Activated CD4-positive, alpha-beta memory T cell treated with anti-CD3 and anti-CD28 coated beads, Interleukin-2, amount 10 ng/mL, durations not matched to agents 7 days and 5 days (primary cell): ENCODE measurements around the gene SWSAP1. TPM values are rescaled to one million over a fixed set of nuclear protein-coding genes. Genes with fewer than 3 reads are reported as not detected.
"Not testable (repeated sequence)": the region's sequence is repeated elsewhere in the genome, so short reads cannot be mapped to it uniquely, and the experiment has no call there.

ENCODE experiments used
- CTCF ChIA-PET: fragments of 350-600 bp; sonication (Branson Sonifier 250); formaldehyde crosslinking; loops from one replicate; lab custom pipeline; 2021; ENCODE audit warnings: antibody characterized with exemption, inconsistent platforms; lab: Charles Lee
- POLR2A ChIA-PET: fragments of 350-600 bp; sonication (Branson Sonifier 250); formaldehyde crosslinking; loops from one replicate; lab custom pipeline; 2021; ENCODE audit warnings: antibody characterized with exemption; lab: Charles Lee
- DNase-seq: peaks from one replicate; pipeline ENCODE4 v3.0.0-alpha.2; 2020
- H3K27ac Mint-ChIP-seq: one replicate; pipeline ENCODE4 v1.8.0; 2021; ENCODE audit warnings: mild to moderate bottlenecking, mixed read lengths
- H3K27me3 Mint-ChIP-seq: one replicate; pipeline ENCODE4 v1.8.0; 2021; ENCODE audit warnings: mixed read lengths
- H3K36me3 Mint-ChIP-seq: one replicate; pipeline ENCODE4 v1.8.0; 2021; ENCODE audit warnings: low read depth, mixed read lengths
- H3K4me1 Mint-ChIP-seq: one replicate; pipeline ENCODE4 v1.8.0; 2021; ENCODE audit warnings: mixed read lengths
- H3K4me3 Mint-ChIP-seq: one replicate; pipeline ENCODE4 v1.8.0; 2021; ENCODE audit warnings: mild to moderate bottlenecking, mixed read lengths
- H3K9me3 Mint-ChIP-seq: one replicate; pipeline ENCODE4 v1.8.0; 2021; ENCODE audit warnings: mixed read lengths
- total RNA-seq, 2 experiments: library from RNA; stranded (reverse); gene quantifications; one replicate each; pipeline ENCODE4 v1.2.3, GENCODE V29; 2021

The SWSAP1 gene, protein sequence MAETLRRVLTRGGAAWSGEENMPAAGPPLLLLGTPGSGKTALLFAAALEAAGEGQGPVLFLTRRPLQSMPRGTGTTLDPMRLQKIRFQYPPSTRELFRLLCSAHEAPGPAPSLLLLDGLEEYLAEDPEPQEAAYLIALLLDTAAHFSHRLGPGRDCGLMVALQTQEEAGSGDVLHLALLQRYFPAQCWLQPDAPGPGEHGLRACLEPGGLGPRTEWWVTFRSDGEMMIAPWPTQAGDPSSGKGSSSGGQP
- 1 to 10 TPM; 2.6 to 2.9 TPM for total RNA-seq

DNA sequence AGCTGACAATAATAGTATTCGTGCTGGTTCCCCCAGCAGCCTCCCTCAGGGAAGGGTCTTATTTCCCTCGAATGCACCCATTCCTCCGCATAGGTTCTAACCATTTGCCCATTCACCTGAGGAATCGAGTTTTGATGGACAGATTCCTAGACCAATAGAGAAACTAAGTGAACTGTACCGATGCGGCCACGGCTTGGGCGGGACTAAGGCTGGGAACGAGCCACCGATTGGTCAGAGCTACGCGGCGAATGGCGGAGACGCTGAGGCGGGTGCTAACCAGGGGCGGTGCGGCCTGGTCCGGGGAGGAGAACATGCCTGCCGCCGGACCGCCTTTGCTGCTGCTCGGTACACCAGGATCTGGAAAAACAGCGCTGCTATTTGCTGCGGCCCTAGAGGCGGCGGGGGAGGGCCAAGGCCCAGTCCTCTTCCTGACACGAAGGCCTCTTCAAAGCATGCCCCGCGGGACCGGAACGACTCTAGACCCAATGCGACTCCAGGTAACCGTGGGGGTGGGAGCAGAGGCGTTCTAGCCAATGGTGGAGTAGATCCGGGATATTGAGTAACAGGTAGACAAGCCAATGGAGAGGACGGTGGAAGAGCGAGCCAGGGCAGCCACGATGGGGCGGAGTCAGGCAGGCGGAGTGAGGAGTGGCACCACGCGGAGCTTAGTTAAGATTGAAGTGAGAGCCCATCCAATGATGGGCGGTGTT, at the start of gene SWSAP1:
Gene SWSAP1 (plus strand): TSS at position 234 of the 710 bp plus-strand sequence. CDS start 15 bp downstream, at position 249.
- Mint-ChIP-seq H3K4me3 (no peak within 1 kb of the TSS), H3K36me3 (peaks cover 25% of the 10 kb centered on the region), H3K9me3 (no peaks in the 10 kb centered on the region), H3K4me1 (peaks cover 30% of the 10 kb centered on the region), H3K27ac (no peak within 1 kb of the TSS), H3K27me3 (no peaks in the 10 kb centered on the region)
- CTCF ChIA-PET, result interaction anchor here (0.5 to 2.2 kb wide), 16 partner anchors 9 to 730 kb away, joined by 3 to 13 read pairs (median 4); partner anchors contain the start of genes CCDC159, ECSIT, ELOF1 and EPOR
- peak; percentile 97 for DNase-seq
- POLR2A ChIA-PET, result interaction anchor here (0.5 to 3.0 kb wide), 23 partner anchors 9 to 1236 kb away, joined by 3 to 15 read pairs (median 4); partner anchors contain the start of genes CCDC159, ECSIT, EPOR and LDLR

DNA sequence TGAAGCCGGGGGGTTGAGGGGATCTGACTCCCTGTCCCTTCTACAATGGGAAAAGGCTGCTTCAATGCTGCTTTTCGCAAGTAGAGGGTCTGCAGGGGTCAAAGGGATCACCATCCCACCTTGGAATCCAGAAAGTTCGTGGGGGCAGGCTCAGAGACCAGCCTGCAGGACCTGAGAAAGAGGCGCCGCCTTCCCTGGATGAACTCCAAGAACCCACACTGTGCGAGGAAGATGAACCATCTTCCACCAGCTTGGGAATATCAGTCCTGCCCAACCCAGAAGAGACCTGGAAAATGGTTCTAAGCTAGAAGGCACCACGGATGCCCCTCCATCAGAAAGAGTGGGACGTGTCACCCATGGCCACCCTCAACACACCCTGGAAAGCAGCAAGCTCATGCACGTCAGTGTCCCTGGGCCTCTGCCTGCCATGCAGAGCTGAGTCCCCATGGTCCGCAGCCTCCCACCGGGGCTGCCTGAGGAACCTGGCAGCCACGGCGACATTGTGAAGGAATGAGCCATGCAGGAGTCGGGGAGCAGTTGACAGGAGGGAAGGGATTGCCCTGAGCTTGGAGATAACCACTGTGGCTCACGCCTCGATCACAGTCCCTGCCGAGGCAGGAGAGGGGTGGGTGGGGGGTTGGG, 49.6 kb upstream of the SWSAP1 start:
- peaks cover 5% of the 10 kb centered on the region for H3K27me3 Mint-ChIP-seq
- H3K9me3 Mint-ChIP-seq, result no peaks in the 10 kb centered on the region
- CTCF ChIA-PET, result interaction anchor here (0.6 to 1.6 kb wide), 2 partner anchors 56 to 426 kb away, joined by 5 to 8 read pairs; no protein-coding TSS in a partner anchor
- peaks cover 6% of the 10 kb centered on the region for H3K36me3 Mint-ChIP-seq
- H3K27ac Mint-ChIP-seq, result peak overlapping the region; percentile 92
- POLR2A ChIA-PET, result interaction anchor here (0.7 to 2.6 kb wide), 6 partner anchors 12 to 170 kb away, joined by 3 to 9 read pairs (median 4); partner anchors contain the start of genes CCDC159, RAB3D, SPC24 and TMEM205
- DNase-seq, result no peak
- H3K4me3 Mint-ChIP-seq, result no peak overlapping the region
- peaks cover 23% of the 10 kb centered on the region for H3K4me1 Mint-ChIP-seq

DNA sequence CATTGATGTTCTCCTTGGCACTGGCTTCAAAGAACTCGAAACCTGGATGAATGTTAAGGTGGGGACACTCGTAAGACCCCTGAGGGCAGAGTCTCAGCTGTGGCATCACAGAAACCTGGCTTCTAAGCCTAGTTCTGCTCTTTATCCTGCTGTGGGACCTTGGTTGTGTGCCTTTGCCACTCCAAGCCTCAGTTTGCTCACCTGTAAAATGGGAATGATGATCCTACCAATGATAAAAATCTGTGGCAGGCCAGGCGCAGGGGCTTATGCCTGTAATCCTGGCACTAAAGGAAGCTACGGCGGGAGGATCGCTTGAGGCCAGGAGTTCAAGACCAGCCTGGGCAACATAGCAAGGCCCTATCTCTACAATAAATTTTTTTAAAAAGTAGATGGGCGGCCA, 48.9 kb upstream of the SWSAP1 start:
- POLR2A ChIA-PET, result interaction anchor here (1.3 to 1.7 kb wide), 2 partner anchors 56 to 170 kb away, joined by 4 to 9 read pairs; partner anchors contain the start of gene SPC24
- DNase-seq, result no peak
- Mint-ChIP-seq H3K36me3 (peaks cover 6% of the 10 kb centered on the region), H3K4me3 (no peak overlapping the region), H3K27me3 (peaks cover 5% of the 10 kb centered on the region), H3K27ac (no peak overlapping the region), H3K4me1 (peaks cover 23% of the 10 kb centered on the region), H3K9me3 (no peaks in the 10 kb centered on the region)
- CTCF ChIA-PET, result interaction anchor here (1.6 kb wide), 1 partner anchor 56 kb away, joined by 8 read pairs; no protein-coding TSS in a partner anchor

DNA sequence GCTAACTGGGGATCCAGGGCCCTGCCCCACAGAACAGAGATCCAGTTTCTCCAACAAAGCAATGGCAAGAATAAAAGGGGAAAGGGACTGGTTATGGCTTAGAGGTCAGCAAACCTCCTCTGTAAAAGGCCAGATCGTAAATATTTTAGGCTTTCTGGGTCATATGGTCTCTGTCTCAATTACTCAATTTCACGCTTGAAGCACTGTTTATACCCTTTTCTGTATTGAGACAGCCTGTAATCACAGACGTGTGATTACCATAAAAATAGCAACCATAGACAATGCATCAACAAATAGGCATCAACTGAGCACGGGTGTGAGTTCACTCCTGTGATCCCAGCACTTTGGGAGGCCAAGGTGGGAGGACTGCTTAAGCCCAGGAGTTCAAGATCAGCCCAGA, 44.3 kb upstream of the SWSAP1 start:
- no peaks in the 10 kb centered on the region for H3K9me3 Mint-ChIP-seq
- ChIA-PET POLR2A (no interaction called here), CTCF (no interaction called here)
- no peak overlapping the region for H3K27ac Mint-ChIP-seq
- H3K36me3 Mint-ChIP-seq, result peaks cover 6% of the 10 kb centered on the region
- H3K27me3 Mint-ChIP-seq, result no peaks in the 10 kb centered on the region
- H3K4me3 Mint-ChIP-seq, result no peak overlapping the region
- H3K4me1 Mint-ChIP-seq, result peaks cover 3% of the 10 kb centered on the region
- no peak for DNase-seq

DNA sequence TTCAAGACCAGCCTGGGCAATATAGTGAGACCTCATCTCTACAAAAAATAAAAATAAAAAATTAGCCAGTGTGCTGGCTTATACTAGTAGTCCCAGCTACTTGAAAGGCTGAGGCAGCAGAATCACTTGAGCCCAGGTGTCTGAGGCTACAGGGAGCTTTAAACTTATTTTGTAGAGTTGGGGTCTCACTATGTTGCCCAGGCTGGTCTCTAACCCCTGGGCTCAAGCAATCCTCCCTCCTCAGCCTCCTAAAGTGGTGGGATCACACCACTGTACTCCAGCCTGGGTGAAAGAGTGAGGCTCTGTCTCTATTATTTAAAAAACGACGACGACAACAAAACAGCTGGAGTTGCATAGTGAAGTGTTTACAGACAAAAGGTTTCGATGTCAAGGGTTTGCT, 43.0 kb upstream of the SWSAP1 start:
- H3K27ac Mint-ChIP-seq, result no peak overlapping the region
- H3K4me3 Mint-ChIP-seq, result no peak overlapping the region
- POLR2A ChIA-PET, result no interaction called here
- CTCF ChIA-PET, result interaction anchor here (0.9 kb wide), 1 partner anchor 151 kb away, joined by 3 read pairs; no protein-coding TSS in a partner anchor
- peaks cover 14% of the 10 kb centered on the region for H3K36me3 Mint-ChIP-seq
- no peak for DNase-seq
- H3K9me3 Mint-ChIP-seq, result no peaks in the 10 kb centered on the region
- H3K27me3 Mint-ChIP-seq, result no peaks in the 10 kb centered on the region
- no peaks in the 10 kb centered on the region for H3K4me1 Mint-ChIP-seq

DNA sequence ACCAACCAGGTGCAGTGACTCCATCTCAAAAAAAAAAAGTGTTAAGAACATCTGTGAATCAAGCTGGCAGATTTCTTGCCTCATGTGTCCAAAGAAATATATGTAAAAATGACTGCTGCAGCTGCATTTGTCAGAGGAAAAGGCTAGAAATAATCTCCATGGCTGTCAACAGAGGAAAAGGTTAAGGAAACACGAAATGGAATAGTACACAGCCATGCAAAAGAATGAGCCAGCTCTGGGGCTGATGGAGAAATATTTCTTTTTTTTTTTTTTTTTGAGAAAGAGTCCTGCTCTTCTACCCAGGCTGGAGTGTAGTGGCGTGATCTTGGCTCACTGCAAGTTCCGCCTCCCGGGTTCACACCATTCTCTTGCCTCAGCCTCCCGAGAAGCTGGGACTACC, 41.6 kb upstream of the SWSAP1 start:
- H3K27me3 Mint-ChIP-seq, result no peaks in the 10 kb centered on the region
- no peak overlapping the region for H3K27ac Mint-ChIP-seq
- ChIA-PET CTCF (interaction anchor here (0.9 to 1.0 kb wide), 2 partner anchors 8 to 9 kb away, joined by 3 to 4 read pairs; no protein-coding TSS in a partner anchor), POLR2A (no interaction called here)
- no peak overlapping the region for H3K4me3 Mint-ChIP-seq
- peaks cover 15% of the 10 kb centered on the region for H3K36me3 Mint-ChIP-seq
- H3K4me1 Mint-ChIP-seq, result peaks cover 11% of the 10 kb centered on the region
- no peak for DNase-seq
- H3K9me3 Mint-ChIP-seq, result no peaks in the 10 kb centered on the region

DNA sequence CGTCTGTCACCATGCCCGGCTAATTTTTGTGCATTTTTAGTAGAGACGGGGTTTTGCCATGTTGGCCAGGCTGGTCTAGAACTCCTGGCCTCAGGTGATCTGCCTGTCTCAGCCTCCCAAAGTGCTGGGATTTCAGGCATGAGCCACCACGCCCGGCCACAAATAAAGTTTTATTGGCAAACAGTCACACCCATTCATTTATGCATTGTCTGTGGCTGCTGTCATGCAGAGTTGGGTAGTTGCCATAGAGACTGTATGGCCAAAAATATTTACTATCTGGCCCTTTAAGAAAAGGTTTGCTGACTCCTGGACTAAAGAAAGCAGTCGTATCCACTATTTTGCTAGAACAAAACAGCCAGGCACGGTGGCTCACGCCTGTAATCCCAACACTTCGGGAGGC, 40.6 kb upstream of the SWSAP1 start:
- DNase-seq, H3K9me3 Mint-ChIP-seq, H3K27ac Mint-ChIP-seq, H3K4me3 Mint-ChIP-seq, H3K27me3 Mint-ChIP-seq, POLR2A ChIA-PET: not testable (repeated sequence)
- peaks cover 19% of the 10 kb centered on the region for H3K4me1 Mint-ChIP-seq
- peaks cover 15% of the 10 kb centered on the region for H3K36me3 Mint-ChIP-seq
- CTCF ChIA-PET, result interaction anchor here (1.0 kb wide), 1 partner anchor 10 kb away, joined by 3 read pairs; no protein-coding TSS in a partner anchor

DNA sequence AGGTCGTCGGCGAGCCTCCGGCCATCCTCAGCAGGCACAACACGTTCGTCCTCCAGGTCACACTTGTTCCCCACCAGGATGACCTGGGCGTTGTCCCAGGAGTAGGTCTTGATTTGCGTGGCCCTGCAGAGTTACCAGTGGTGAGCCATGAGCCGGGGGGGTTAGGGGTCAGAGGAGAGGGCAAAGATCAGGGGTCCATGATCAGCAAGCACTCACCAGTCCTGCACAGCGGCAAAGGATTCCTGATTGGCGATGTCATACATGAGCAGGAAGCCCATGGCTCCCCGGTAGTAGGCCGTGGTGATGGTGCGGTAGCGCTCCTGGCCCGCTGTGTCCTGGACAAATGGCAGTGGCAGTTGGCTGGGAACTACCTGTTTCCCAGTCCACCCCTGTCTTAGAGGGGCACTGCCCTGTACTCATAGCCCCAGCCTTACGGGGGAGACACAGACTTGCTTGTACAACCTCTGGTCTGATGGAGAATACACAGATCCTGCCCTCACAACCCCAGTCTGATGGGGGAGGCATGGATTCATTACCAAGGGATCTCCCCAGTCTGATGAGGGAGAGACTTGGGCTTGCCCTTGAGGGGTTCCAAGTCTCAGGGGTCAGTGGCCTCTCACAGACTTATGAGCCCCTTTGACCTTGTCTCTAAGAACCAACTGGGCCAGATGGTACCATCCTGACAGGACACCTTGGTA, 38.9 kb upstream of the SWSAP1 start:
- DNase-seq, result no peak
- Mint-ChIP-seq H3K4me1 (peaks cover 25% of the 10 kb centered on the region), H3K9me3 (no peaks in the 10 kb centered on the region), H3K27me3 (no peaks in the 10 kb centered on the region), H3K36me3 (peaks cover 15% of the 10 kb centered on the region), H3K27ac (no peak overlapping the region), H3K4me3 (no peak overlapping the region)
- ChIA-PET POLR2A (interaction anchor here (0.6 kb wide), 1 partner anchor 54 kb away, joined by 3 read pairs; no protein-coding TSS in a partner anchor), CTCF (no interaction called here)

DNA sequence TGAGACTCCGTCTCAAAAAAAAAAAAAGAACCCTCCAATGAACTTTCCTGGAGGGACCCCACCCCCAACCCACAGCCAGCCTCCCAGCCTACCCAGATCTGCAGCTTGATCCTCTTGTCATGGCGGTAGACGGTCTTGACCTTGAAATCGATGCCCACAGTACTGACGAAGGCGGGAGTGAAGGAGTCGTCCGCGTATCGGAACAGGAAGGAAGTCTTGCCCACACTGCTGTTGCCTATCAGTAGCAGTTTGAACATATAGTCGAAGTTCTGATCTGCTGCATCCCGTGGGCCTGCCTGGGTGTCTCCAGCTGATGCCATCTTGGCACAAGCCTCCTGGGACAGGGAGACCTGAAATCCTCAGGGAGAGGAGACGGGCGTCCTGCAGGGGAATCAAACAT, 37.4 kb upstream of the SWSAP1 start:
- no peaks in the 10 kb centered on the region for H3K27me3 Mint-ChIP-seq
- H3K4me3 Mint-ChIP-seq, result peak overlapping the region; percentile 16
- POLR2A ChIA-PET, result interaction anchor here (0.5 to 2.2 kb wide), 3 partner anchors 13 to 44 kb away, joined by 3 to 6 read pairs (median 4); no protein-coding TSS in a partner anchor

DNA sequence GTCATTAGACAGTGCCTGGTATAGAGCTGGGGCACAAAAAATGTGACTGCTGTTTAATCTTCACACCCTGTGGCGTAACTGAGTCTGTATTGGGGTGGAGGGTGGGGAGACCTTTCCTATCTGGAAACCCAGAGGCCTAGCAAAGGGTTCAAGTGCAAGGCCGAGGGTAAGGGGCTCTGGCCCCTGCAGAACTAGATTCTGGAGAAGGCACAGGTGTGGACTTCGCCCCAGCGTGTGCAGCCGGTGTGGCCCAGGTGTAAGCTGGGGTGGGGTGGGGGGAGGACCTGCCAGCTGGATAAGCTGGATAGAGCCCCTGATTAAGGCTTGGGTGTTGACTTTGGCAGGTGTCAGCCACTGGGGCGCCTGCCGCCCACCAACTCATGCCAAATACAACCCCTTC, 36.3 kb upstream of the SWSAP1 start:
- Mint-ChIP-seq H3K27ac (no peak overlapping the region), H3K27me3 (no peaks in the 10 kb centered on the region), H3K36me3 (peaks cover 15% of the 10 kb centered on the region), H3K4me3 (no peak overlapping the region), H3K9me3 (no peaks in the 10 kb centered on the region), H3K4me1 (peaks cover 25% of the 10 kb centered on the region)
- POLR2A ChIA-PET, result interaction anchor here (1.3 to 2.2 kb wide), 2 partner anchors 36 to 43 kb away, joined by 4 to 6 read pairs; partner anchors contain the start of gene SWSAP1
- CTCF ChIA-PET, result no interaction called here
- DNase-seq, result no peak

More for the DNA sequence above, 37.4 kb upstream of the SWSAP1 start:
- Mint-ChIP-seq H3K4me1 (peaks cover 25% of the 10 kb centered on the region), H3K27ac (no peak overlapping the region), H3K36me3 (peaks cover 15% of the 10 kb centered on the region), H3K9me3 (no peaks in the 10 kb centered on the region)
- no peak for DNase-seq
- CTCF ChIA-PET, result interaction anchor here (0.6 to 0.8 kb wide), 2 partner anchors 13 to 181 kb away, joined by 3 read pairs; partner anchors contain the start of gene SPC24

DNA sequence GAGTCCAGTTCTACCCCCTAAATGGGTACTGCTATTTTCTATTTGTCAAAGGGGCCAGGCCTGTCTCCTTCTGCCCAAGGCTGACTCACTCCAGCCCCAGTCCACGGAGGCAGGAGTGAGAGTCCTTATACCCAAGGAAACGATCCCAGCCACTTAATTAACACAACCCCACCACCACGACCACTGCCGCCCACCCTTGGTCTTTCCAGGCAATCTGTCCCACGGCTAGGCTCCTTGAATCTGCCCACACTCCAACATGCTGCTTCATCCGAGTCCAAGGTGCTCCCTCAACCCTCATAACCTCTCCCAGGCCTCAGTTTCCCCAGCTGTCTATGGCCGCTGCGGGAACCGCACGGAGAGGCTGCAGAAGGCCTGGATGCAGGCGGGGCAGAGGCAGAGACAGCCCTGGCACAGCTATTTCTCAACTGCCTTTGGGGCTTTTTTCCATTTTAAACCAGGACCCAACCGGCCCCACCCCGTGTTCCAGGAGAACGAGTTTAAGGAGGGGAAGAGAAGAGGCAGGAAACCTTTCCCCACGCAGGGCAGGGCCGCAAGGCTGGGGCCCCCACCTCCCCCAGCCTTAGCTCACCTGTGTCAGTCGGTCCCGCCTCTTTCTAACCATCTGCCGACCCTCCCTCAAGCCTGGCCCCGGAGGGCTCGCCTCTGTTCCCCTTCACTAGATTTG, 35.8 kb upstream of the SWSAP1 start:
- no peaks in the 10 kb centered on the region for H3K9me3 Mint-ChIP-seq
- DNase-seq, result no peak
- H3K4me1 Mint-ChIP-seq, result peaks cover 25% of the 10 kb centered on the region
- POLR2A ChIA-PET, result interaction anchor here (1.3 to 2.2 kb wide), 3 partner anchors 15 to 43 kb away, joined by 4 to 6 read pairs (median 4); partner anchors contain the start of gene SWSAP1
- H3K27ac Mint-ChIP-seq, result no peak overlapping the region
- peak overlapping the region; percentile 70 for H3K4me3 Mint-ChIP-seq
- H3K27me3 Mint-ChIP-seq, result no peaks in the 10 kb centered on the region
- H3K36me3 Mint-ChIP-seq, result peaks cover 13% of the 10 kb centered on the region
- CTCF ChIA-PET, result interaction anchor here (1.4 kb wide), 1 partner anchor 43 kb away, joined by 4 read pairs; no protein-coding TSS in a partner anchor
